GM12878 (cell line): ENCODE data around the gene MAPKAPK3. TPM values are rescaled to one million over a fixed set of nuclear protein-coding genes. Genes with fewer than 3 reads are reported as not detected.

Experiments used
- BACH1 ChIP-seq: fragments of 450-650 bp; IDR thresholded peaks from 2 replicates; pipeline ENCODE4 v1.6.1; 2017; ENCODE audit warnings: mild to moderate bottlenecking, borderline replicate concordance
- BCL3 ChIP-seq: IDR thresholded peaks from 2 replicates; pipeline ENCODE4 v1.6.1; 2011; ENCODE audit warnings: borderline replicate concordance, low read depth, mild to moderate bottlenecking, moderate library complexity, low read length; ENCODE audit not compliant: insufficient read depth, poor library complexity, severe bottlenecking
- CBFB ChIP-seq: IDR thresholded peaks from 2 replicates; pipeline ENCODE4 v1.6.1; 2016; ENCODE audit warnings: antibody characterized with exemption, low read depth
- CBX5 ChIP-seq: sonication (generic); IDR thresholded peaks from 2 replicates; pipeline ENCODE4 v1.6.1; 2016; ENCODE audit warnings: low read depth, moderate library complexity, mild to moderate bottlenecking, inconsistent platforms
- EED ChIP-seq: sonication (generic); IDR thresholded peaks from 2 replicates; pipeline ENCODE4 v1.6.1; 2016; ENCODE audit warnings: antibody characterized with exemption, low read depth
- GABPA ChIP-seq: IDR thresholded peaks from 2 replicates; pipeline ENCODE4 v1.6.1; 2014; ENCODE audit warnings: antibody characterized with exemption, low read depth, mild to moderate bottlenecking, inconsistent platforms
- HSF1 ChIP-seq: fragments of 150-350 bp; IDR thresholded peaks from 2 replicates; pipeline ENCODE4 v1.6.1; 2014; ENCODE audit warnings: mild to moderate bottlenecking, low read depth, low read length
- IKZF2 ChIP-seq, 2 experiments: fragments of 450-650 bp; IDR thresholded peaks; 2 replicates each; pipeline ENCODE4 v1.6.1; 2017; ENCODE audit warnings: mild to moderate bottlenecking in 2 of 2, moderate library complexity in 2 of 2
- MEF2A ChIP-seq: IDR thresholded peaks from 2 replicates; pipeline ENCODE4 v1.6.1; 2011; ENCODE audit warnings: low read depth, mild to moderate bottlenecking, low read length, moderate library complexity; ENCODE audit not compliant: insufficient read depth
- MYB ChIP-seq: fragments of 150-350 bp; IDR thresholded peaks from 2 replicates; pipeline ENCODE4 v1.6.1; 2014; ENCODE audit warnings: mild to moderate bottlenecking, low read depth, low read length, borderline replicate concordance
- NFIC ChIP-seq: IDR thresholded peaks from 2 replicates; pipeline ENCODE4 v1.6.1; 2012; ENCODE audit warnings: low read depth, mild to moderate bottlenecking, inconsistent platforms, low read length, moderate library complexity
- NFXL1 ChIP-seq: fragments of 450-650 bp; IDR thresholded peaks from 2 replicates; pipeline ENCODE4 v1.6.1; 2017; ENCODE audit warnings: antibody characterized with exemption, mild to moderate bottlenecking, borderline replicate concordance
- RAD51 ChIP-seq: fragments of 450-650 bp; IDR thresholded peaks from 2 replicates; pipeline ENCODE4 v1.6.1; 2016; ENCODE audit warnings: moderate library complexity, mild to moderate bottlenecking, inconsistent platforms
- RCOR1 ChIP-seq: conservative IDR thresholded peaks from 2 replicates; pipeline ENCODE4 v1.6.1; 2012; ENCODE audit warnings: low read depth, low read length, improper control_type of control experiment
- RELB ChIP-seq: fragments of 450-650 bp; IDR thresholded peaks from 2 replicates; pipeline ENCODE4 v1.6.1; 2017; ENCODE audit warnings: low read depth, mild to moderate bottlenecking, moderate library complexity
- SMAD1 ChIP-seq: fragments of 450-650 bp; IDR thresholded peaks from 2 replicates; pipeline ENCODE4 v1.6.1; 2018; ENCODE audit warnings: mild to moderate bottlenecking, low read depth; ENCODE audit not compliant: partially characterized antibody
- SRF ChIP-seq, 2 experiments: IDR thresholded peaks; 2 replicates each; pipeline ENCODE4 v1.6.1; 2011; ENCODE audit warnings: low read depth in 2 of 2, low read length in 2 of 2, mild to moderate bottlenecking in 1 of 2, moderate library complexity in 1 of 2
- TCF3 ChIP-seq: IDR thresholded peaks from 2 replicates; pipeline ENCODE4 v1.6.1; 2012; ENCODE audit warnings: low read depth, mild to moderate bottlenecking, low read length, borderline replicate concordance; ENCODE audit not compliant: insufficient read depth
- ZNF217 ChIP-seq: fragments of 450-650 bp; IDR thresholded peaks from 2 replicates; pipeline ENCODE4 v1.6.1; 2017; ENCODE audit warnings: antibody characterized with exemption, mild to moderate bottlenecking
- ZNF592 ChIP-seq: fragments of 450-650 bp; IDR thresholded peaks from 2 replicates; pipeline ENCODE4 v1.6.1; 2017; ENCODE audit warnings: mild to moderate bottlenecking, moderate library complexity
- polyA plus RNA-seq, 11 experiments: library from polyadenylated mRNA; depleted of rRNA in 4 of 11; unstranded in 6 of 11; stranded (reverse) in 5 of 11; fragments of >200 nt; fragmentation: Nextera tagmentation in 4 of 11; fragmentation: Illumina TruSeq in 1 of 11; extraction: Ambion mirVana in 4 of 11; extraction: Trizol in 1 of 11; gene quantifications; 1 replicate in 1 of 11; 2 replicates in 10 of 11; pipeline versions ENCODE4 v1.2.1 to v1.2.3, GENCODE V29; 2011 to 2016; ENCODE audit warnings: inconsistent platforms in 2 of 11, missing spikeins in 2 of 11, low read depth in 1 of 11
- total RNA-seq, 4 experiments: library from RNA; depleted of rRNA in 3 of 4; stranded (reverse); fragments of >200 nt in 3 of 4; fragmentation: Illumina TruSeq in 1 of 4; extraction: Trizol in 1 of 4; gene quantifications; 2 replicates each; pipeline versions ENCODE4 v1.2.1 to v1.2.3, GENCODE V29; 2013 to 2021

Gene MAPKAPK3
- total and polyA plus RNA-seq, 10 of the 15 experiments (the other 5 are each of a cell fraction or from before 2014, with no cell fraction given): 7.9 to 66.0 (median 39.0) TPM

GRCh38 chr3:50568947-50569749, 47.8 kb upstream of the MAPKAPK3 start, which contains the start of gene HEMK1 (continued):
- TF ChIP-seq BCL3 (peak; percentile 23), BACH1 (0 out of 2 replicates have a peak, but pooled peaks have one; percentile 30), NFIC (no peak), NFXL1 (no peak), MYB (no peak), MEF2A (no peak), IKZF2 (IDR thresholded peaks at IDR 0.05) (peak; percentile 89 to 92), ZNF217 (peak; percentile 23; the same call in 1 of the 2 replicates), HSF1 (no peak), SMAD1 (peak; percentile 62), CBFB (peak; percentile 39; the same call in 1 of the 2 replicates), RAD51 (no peak), ZNF592 (peak; percentile 7; the same call in 1 of the 2 replicates), SRF (IDR thresholded peaks at IDR 0.05; ENCODE audit: low read depth in 2 of 2, low read length in 2 of 2) (peak in 1 of 2 experiments; percentile 88; a peak in 2 of 4 replicates), GABPA (peak; percentile 98), EED (peak; percentile 76), RELB (peak; percentile 98), TCF3 (peak; percentile 67; the same call in 1 of the 2 replicates), CBX5 (0 out of 2 replicates have a peak, but pooled peaks have one; percentile 34), RCOR1 (peak; percentile 61; the same call in 1 of the 2 replicates)
